LHCN-M2 (cell line): ENCODE measurements around the gene STAG2. TPM values are rescaled to one million over a fixed set of nuclear protein-coding genes. Genes with fewer than 3 reads are reported as not detected.
"Not testable (repeated sequence)": the region's sequence is repeated elsewhere in the genome, so short reads cannot be mapped to it uniquely, and the experiment has no call there.

Experiments
- DNase-seq: peaks from one replicate; pipeline ENCODE4 v3.0.0-alpha.2; 2012; ENCODE audit warnings: low read depth
- total RNA-seq: library from RNA; depleted of rRNA; stranded (reverse); fragments of >200 nt; gene quantifications from 2 replicates; pipeline ENCODE4 v1.2.3, GENCODE V29; 2014

The STAG2 gene
- total RNA-seq, 1 experiment from 2014 or later, result 90.4 TPM

- no peak for DNase-seq
Observed at GRCh38 chrX:124035657-124036056, 74.2 kb downstream of the STAG2 start.

- DNase-seq, result no peak
Observed at GRCh38 chrX:124042042-124042441, 80.5 kb downstream of the STAG2 start.

- no peak for DNase-seq
Observed at GRCh38 chrX:124045109-124045508, 83.6 kb downstream of the STAG2 start.

- DNase-seq, result not testable (repeated sequence)
Observed at GRCh38 chrX:124084417-124084816, 122.9 kb downstream of the STAG2 start.

- no peak for DNase-seq
Observed at GRCh38 chrX:124085063-124085462, 123.6 kb downstream of the STAG2 start.

GRCh38 chrX:124086411-124086810 lies 124.9 kb downstream of the STAG2 start:
- no peak for DNase-seq

GRCh38 chrX:124087000-124087746 lies 125.7 kb downstream of the STAG2 start:
- no peak for DNase-seq

GRCh38 chrX:124093222-124093621 lies 131.7 kb downstream of the STAG2 start:
- DNase-seq, result no peak

GRCh38 chrX:124097116-124097515 lies 135.6 kb downstream of the STAG2 start:
- DNase-seq, result no peak

- peak; percentile 15 for DNase-seq
Observed at GRCh38 chrX:124098089-124098488, 136.6 kb downstream of the STAG2 start.

- DNase-seq, result no peak
Observed at GRCh38 chrX:124103966-124104365, 142.5 kb downstream of the STAG2 start.

GRCh38 chrX:124104512-124104911 lies 143.0 kb downstream of the STAG2 start:
- DNase-seq, result not testable (repeated sequence)

GRCh38 chrX:124113621-124114600 lies 152.4 kb downstream of the STAG2 start:
- no peak for DNase-seq

- DNase-seq, result no peak
Observed at GRCh38 chrX:124117325-124117724, 155.8 kb downstream of the STAG2 start.

- no peak for DNase-seq
Observed at GRCh38 chrX:124125471-124125870, 164.0 kb downstream of the STAG2 start.

GRCh38 chrX:124127496-124127895 lies 166.0 kb downstream of the STAG2 start:
- no peak for DNase-seq

- DNase-seq, result not testable (repeated sequence)
Observed at GRCh38 chrX:124132437-124132836, 170.9 kb downstream of the STAG2 start.

- DNase-seq, result no peak
Observed at GRCh38 chrX:124145749-124146148, 184.2 kb downstream of the STAG2 start.

GRCh38 chrX:124151195-124151594 lies 189.7 kb downstream of the STAG2 start:
- no peak for DNase-seq
